Thyroid gland (tissue), 4 donors: ENCODE results near the gene SLITRK6.

Source experiments
- POLR2A ChIP-seq, 2 donors: fragments of 450-650 bp; IDR thresholded peaks; one replicate each; pipeline ENCODE4 v1.6.1; 2017; ENCODE audit warnings: antibody characterized with exemption in 2 of 2, mild to moderate bottlenecking in 2 of 2, moderate library complexity in 1 of 2
- TF ChIP-seq, protein P1 (sequence below), 6 experiments: fragments of 200-600 bp in 3 of 6; fragments of 450-650 bp in 3 of 6; sonication (generic) in 3 of 6; IDR thresholded peaks; one replicate each; pipeline ENCODE4 v1.5.1; 2016 to 2019; ENCODE audit warnings: antibody characterized with exemption in 6 of 6, mild to moderate bottlenecking in 2 of 6, inconsistent platforms in 1 of 6, moderate library complexity in 1 of 6

DNA sequence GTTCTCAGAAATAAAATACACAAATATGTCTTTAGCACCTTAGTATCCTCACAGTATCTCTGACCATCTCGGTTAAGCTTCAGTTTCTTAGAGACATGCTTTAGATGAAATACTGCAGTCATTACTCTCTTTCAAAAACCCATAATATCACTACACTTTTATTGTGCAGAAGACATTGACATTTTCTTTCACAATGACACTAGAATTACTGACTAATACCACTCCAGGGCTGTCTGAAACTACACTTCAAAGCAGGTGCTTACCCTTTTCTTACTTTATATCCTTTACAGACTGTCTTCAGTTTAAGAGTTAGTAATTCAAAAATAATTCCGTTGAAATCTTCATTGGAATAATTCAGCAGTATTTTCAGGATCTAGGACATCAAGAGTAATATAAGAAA is 42.2 kb upstream of the SLITRK6 start:
- TF ChIP-seq, protein P1, sequence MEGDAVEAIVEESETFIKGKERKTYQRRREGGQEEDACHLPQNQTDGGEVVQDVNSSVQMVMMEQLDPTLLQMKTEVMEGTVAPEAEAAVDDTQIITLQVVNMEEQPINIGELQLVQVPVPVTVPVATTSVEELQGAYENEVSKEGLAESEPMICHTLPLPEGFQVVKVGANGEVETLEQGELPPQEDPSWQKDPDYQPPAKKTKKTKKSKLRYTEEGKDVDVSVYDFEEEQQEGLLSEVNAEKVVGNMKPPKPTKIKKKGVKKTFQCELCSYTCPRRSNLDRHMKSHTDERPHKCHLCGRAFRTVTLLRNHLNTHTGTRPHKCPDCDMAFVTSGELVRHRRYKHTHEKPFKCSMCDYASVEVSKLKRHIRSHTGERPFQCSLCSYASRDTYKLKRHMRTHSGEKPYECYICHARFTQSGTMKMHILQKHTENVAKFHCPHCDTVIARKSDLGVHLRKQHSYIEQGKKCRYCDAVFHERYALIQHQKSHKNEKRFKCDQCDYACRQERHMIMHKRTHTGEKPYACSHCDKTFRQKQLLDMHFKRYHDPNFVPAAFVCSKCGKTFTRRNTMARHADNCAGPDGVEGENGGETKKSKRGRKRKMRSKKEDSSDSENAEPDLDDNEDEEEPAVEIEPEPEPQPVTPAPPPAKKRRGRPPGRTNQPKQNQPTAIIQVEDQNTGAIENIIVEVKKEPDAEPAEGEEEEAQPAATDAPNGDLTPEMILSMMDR (IDR thresholded peaks at IDR 0.05), result no peak
- no peak for TF ChIP-seq POLR2A (IDR thresholded peaks at IDR 0.05)
